Smooth muscle cell (in vitro differentiated cells): ENCODE data around the gene FALEC. TPM values are rescaled to one million over a fixed set of nuclear protein-coding genes. Genes with fewer than 3 reads are reported as not detected.

Experiments used
- DNase-seq: peaks from one replicate; lab custom pipeline; 2025; ENCODE audit not compliant: unreplicated experiment; lab: John Stamatoyannopoulos, UW
- H2AFZ ChIP-seq: fragments of 200-600 bp; sonication (generic); 2 replicates; pipeline ENCODE4 v1.6.0; 2016; ENCODE audit warnings: antibody characterized with exemption, low read depth, mild to moderate bottlenecking
- H3F3A ChIP-seq: fragments of 200-600 bp; sonication (generic); 2 replicates; pipeline ENCODE4 v1.6.0; 2017; ENCODE audit warnings: antibody characterized with exemption, low read depth
- H3K27ac ChIP-seq: fragments of 200-600 bp; sonication (generic); 2 replicates; pipeline ENCODE4 v1.5.1; 2016; ENCODE audit warnings: low read depth, mild to moderate bottlenecking
- H3K27me3 ChIP-seq: fragments of 200-600 bp; sonication (generic); 2 replicates; pipeline ENCODE4 v1.6.1; 2016; ENCODE audit warnings: low read depth, mild to moderate bottlenecking
- H3K36me3 ChIP-seq: fragments of 200-600 bp; sonication (generic); 2 replicates; pipeline ENCODE4 v1.5.1; 2016; ENCODE audit warnings: low read depth
- H3K4me1 ChIP-seq: fragments of 200-600 bp; sonication (generic); 2 replicates; pipeline ENCODE4 v1.5.1; 2016; ENCODE audit warnings: low read depth
- H3K4me2 ChIP-seq: fragments of 200-600 bp; sonication (generic); 2 replicates; pipeline ENCODE4 v1.6.0; 2016; ENCODE audit warnings: mild to moderate bottlenecking
- H3K4me3 ChIP-seq: fragments of 200-600 bp; sonication (generic); 2 replicates; pipeline ENCODE4 v1.5.1; 2016; ENCODE audit warnings: mild to moderate bottlenecking
- H3K79me2 ChIP-seq: fragments of 200-600 bp; sonication (generic); 2 replicates; pipeline ENCODE4 v1.6.0; 2016; ENCODE audit warnings: low read depth, mild to moderate bottlenecking
- H3K9ac ChIP-seq: fragments of 200-600 bp; sonication (generic); 2 replicates; pipeline ENCODE4 v1.6.0; 2016; ENCODE audit warnings: low read depth
- H3K9me3 ChIP-seq: fragments of 200-600 bp; sonication (generic); replicated peaks from 2 replicates; pipeline ENCODE4 v1.5.1; 2016; ENCODE audit warnings: low read depth
- H4K20me1 ChIP-seq: fragments of 200-600 bp; sonication (generic); 2 replicates; pipeline ENCODE4 v1.6.0; 2016; ENCODE audit warnings: low read depth
- CTCF ChIP-seq: fragments of 200-600 bp; sonication (generic); IDR thresholded peaks from 2 replicates; pipeline ENCODE4 v1.5.1; 2017; ENCODE audit warnings: borderline replicate concordance, mild to moderate bottlenecking, antibody characterized with exemption; ENCODE audit not compliant: insufficient read depth, poor library complexity, severe bottlenecking
- WGBS: methylation state at CpG from one replicate; pipeline ENCODE4 v1.1.7; 2016; ENCODE audit warnings: low lambda C conversion rate; 5-methylcytosine and 5-hydroxymethylcytosine counted together
- polyA plus RNA-seq: library from polyadenylated mRNA; unstranded; fragments of >200 nt; fragmentation: Nextera tagmentation; extraction: Ambion mirVana; gene quantifications from 2 replicates; pipeline ENCODE4 v1.2.1, GENCODE V29; 2016
- total RNA-seq: library from RNA; depleted of rRNA; stranded (reverse); fragments of >200 nt; gene quantifications from 2 replicates; pipeline ENCODE4 v1.2.3, GENCODE V29; 2014

FALEC gene
- total and polyA plus RNA-seq, 2 experiments from 2014 or later: 0.62 TPM; not detected in 1

DNA sequence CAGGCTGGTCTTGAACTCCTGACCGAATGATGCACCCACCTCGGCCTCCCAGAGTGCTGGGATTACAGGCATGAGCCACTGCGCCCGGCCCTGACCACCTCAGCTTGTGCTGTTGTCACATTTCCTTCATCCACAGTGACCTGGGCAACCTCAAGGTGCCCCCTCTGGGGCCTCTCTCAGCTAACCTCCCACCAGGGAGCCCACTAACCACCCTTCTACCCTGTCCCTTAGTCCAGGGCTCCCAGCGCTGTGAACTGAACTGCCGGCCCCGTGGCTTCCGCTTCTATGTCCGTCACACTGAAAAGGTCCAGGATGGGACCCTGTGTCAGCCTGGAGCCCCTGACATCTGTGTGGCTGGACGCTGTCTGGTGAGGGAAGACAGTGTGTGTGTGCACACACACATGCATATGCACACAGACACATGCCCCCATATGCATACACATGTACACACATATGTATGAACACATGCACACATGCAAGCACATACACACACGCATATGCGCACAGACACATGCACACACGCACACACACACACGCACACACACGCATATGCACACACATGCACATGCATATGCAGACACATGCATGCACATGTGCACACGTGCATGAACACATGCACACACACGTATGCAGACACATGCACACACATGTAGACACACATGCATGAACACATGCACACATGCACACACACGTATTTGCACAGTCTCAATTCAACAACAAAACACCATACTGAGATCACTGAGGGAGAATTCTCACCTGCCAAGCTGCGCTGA, 39.8 kb downstream of the FALEC start:
- TF ChIP-seq CTCF: no peak
- Histone ChIP-seq H4K20me1 (peaks cover 11% of the 10 kb centered on the region), H3K79me2 (peaks cover 10% of the 10 kb centered on the region), H3K4me3 (no peak overlapping the region), H3K9me3 (no peaks in the 10 kb centered on the region), H3K4me2 (no peak overlapping the region), H3K36me3 (no peaks in the 10 kb centered on the region), H2AFZ (no peak overlapping the region), H3K9ac (no peak overlapping the region), H3K4me1 (peaks cover 9% of the 10 kb centered on the region), H3F3A (peaks cover 19% of the 10 kb centered on the region), H3K27me3 (no peaks in the 10 kb centered on the region), H3K27ac (no peak overlapping the region)
- DNase-seq: no peak
- 97% methylated on average over 19 of the region's 19 CpGs for WGBS

DNA sequence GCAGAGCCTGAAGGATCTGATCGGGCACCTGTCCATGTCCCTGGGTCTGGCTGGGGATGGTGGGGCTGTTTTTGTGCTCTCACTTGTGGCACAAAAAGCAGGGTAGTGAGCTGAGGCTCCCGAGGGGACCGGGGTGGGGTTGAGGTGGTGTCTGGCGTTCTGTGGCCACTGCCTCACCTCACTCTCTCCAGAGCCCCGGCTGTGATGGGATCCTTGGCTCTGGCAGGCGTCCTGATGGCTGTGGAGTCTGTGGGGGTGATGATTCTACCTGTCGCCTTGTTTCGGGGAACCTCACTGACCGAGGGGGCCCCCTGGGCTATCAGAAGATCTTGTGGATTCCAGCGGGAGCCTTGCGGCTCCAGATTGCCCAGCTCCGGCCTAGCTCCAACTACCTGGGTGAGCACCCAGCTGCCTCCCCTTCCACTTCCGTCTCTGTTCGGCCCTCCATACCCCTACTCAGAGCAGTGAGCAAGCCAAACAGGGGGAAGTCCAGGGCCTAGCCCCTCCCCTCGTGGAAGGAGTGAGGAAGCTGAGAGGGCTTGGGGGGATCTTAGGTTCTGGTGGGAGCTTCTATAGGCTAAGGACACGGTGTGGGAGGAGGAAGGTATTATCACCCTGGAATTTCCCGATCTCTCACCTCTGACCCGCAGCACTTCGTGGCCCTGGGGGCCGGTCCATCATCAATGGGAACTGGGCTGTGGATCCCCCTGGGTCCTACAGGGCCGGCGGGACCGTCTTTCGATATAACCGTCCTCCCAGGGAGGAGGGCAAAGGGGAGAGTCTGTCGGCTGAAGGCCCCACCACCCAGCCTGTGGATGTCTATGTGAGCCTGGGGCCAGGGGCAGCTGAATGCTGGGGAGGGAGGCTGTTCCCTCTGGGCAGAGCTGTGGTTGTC, 40.7 kb downstream of the FALEC start:
- Histone ChIP-seq H3K4me3 (no peak overlapping the region), H3K4me2 (no peak overlapping the region), H3K27ac (no peak overlapping the region), H3K4me1 (peaks cover 13% of the 10 kb centered on the region), H3K9ac (no peak overlapping the region), H3K27me3 (no peaks in the 10 kb centered on the region), H2AFZ (no peak overlapping the region), H3F3A (peaks cover 11% of the 10 kb centered on the region), H4K20me1 (peaks cover 16% of the 10 kb centered on the region), H3K36me3 (no peaks in the 10 kb centered on the region), H3K9me3 (no peaks in the 10 kb centered on the region), H3K79me2 (peaks cover 14% of the 10 kb centered on the region)
- WGBS: 92% methylated on average over 26 of the region's 26 CpGs
- no peak for TF ChIP-seq CTCF
- no peak for DNase-seq

- Histone ChIP-seq H3K79me2 (peaks cover 14% of the 10 kb centered on the region), H3K4me2 (no peak overlapping the region), H3K27ac (no peak overlapping the region), H2AFZ (no peak overlapping the region), H4K20me1 (peaks cover 16% of the 10 kb centered on the region), H3K27me3 (no peaks in the 10 kb centered on the region), H3K9me3 (no peaks in the 10 kb centered on the region), H3K36me3 (no peaks in the 10 kb centered on the region), H3K4me3 (no peak overlapping the region), H3F3A (peaks cover 6% of the 10 kb centered on the region), H3K4me1 (peaks cover 13% of the 10 kb centered on the region), H3K9ac (no peak overlapping the region)
- DNase-seq: no peak
- WGBS: 95% methylated on average over 18 of the region's 26 CpGs
- no peak for TF ChIP-seq CTCF
Measured at GRCh38 chr1:150557065-150557600, 41.6 kb downstream of the FALEC start.
